Mesendoderm (in vitro differentiated cells): ENCODE results near the gene PYGO2. TPM values are rescaled to one million over a fixed set of nuclear protein-coding genes. Genes with fewer than 3 reads are reported as not detected.
"Not testable (repeated sequence)": the region's sequence is repeated elsewhere in the genome, so short reads cannot be mapped to it uniquely, and the experiment has no call there.

Source experiments
- DNase-seq: peaks from one replicate; pipeline ENCODE4 v3.0.0; 2013
- H2AK5ac ChIP-seq: 2 replicates; pipeline ENCODE4 v1.6.1; 2013; ENCODE audit warnings: low read length, inconsistent platforms
- H2BK120ac ChIP-seq: 2 replicates; pipeline ENCODE4 v1.6.1; 2013; ENCODE audit warnings: low read depth, mild to moderate bottlenecking, low read length, moderate library complexity, mixed read lengths
- H2BK15ac ChIP-seq: replicated peaks from 2 replicates; pipeline ENCODE4 v1.6.1; 2013; ENCODE audit warnings: low read depth, mild to moderate bottlenecking, moderate library complexity
- H2BK5ac ChIP-seq: 2 replicates; pipeline ENCODE4 v1.6.1; 2013; ENCODE audit warnings: low read length, inconsistent platforms
- H3K18ac ChIP-seq: 2 replicates; pipeline ENCODE4 v1.6.1; 2013; ENCODE audit warnings: mild to moderate bottlenecking, low read length, mixed read lengths
- H3K23ac ChIP-seq: one replicate; pipeline ENCODE4 v1.6.1; 2013; ENCODE audit warnings: low read length
- H3K27ac ChIP-seq: 2 replicates; pipeline ENCODE4 v1.5.1; 2013; ENCODE audit warnings: low read depth, mild to moderate bottlenecking, inconsistent platforms, low read length, moderate library complexity
- H3K27me3 ChIP-seq: 2 replicates; pipeline ENCODE4 v1.6.1; 2013; ENCODE audit warnings: low read length, control low read depth, mild to moderate bottlenecking, inconsistent platforms; ENCODE audit not compliant: insufficient read depth, poor library complexity
- H3K36me3 ChIP-seq: 2 replicates; pipeline ENCODE4 v1.6.1; 2013; ENCODE audit warnings: low read length, inconsistent platforms; ENCODE audit not compliant: control insufficient read depth, insufficient read depth
- H3K4ac ChIP-seq: one replicate; pipeline ENCODE4 v1.6.1; 2013; ENCODE audit warnings: low read depth, mild to moderate bottlenecking, low read length, moderate library complexity
- H3K4me1 ChIP-seq: 2 replicates; pipeline ENCODE4 v1.6.1; 2013; ENCODE audit warnings: low read depth, low read length, inconsistent platforms; ENCODE audit not compliant: control insufficient read depth
- H3K4me2 ChIP-seq: 2 replicates; pipeline ENCODE4 v1.6.1; 2013; ENCODE audit warnings: low read length
- H3K4me3 ChIP-seq: 2 replicates; pipeline ENCODE4 v1.5.1; 2013; ENCODE audit warnings: mild to moderate bottlenecking, low read length
- H3K56ac ChIP-seq: one replicate; pipeline ENCODE4 v1.6.1; 2013; ENCODE audit warnings: low read length
- H3K79me1 ChIP-seq: 2 replicates; pipeline ENCODE4 v1.6.1; 2013; ENCODE audit warnings: low read length, inconsistent platforms
- H3K79me2 ChIP-seq: 2 replicates; pipeline ENCODE4 v1.6.1; 2013; ENCODE audit warnings: mild to moderate bottlenecking, low read length; ENCODE audit not compliant: control insufficient read depth, insufficient read depth
- H3K9ac ChIP-seq: 2 replicates; pipeline ENCODE4 v1.6.1; 2013; ENCODE audit warnings: low read length, inconsistent platforms
- H4K5ac ChIP-seq: one replicate; pipeline ENCODE4 v1.6.1; 2013; ENCODE audit warnings: low read length
- H4K8ac ChIP-seq: one replicate; pipeline ENCODE4 v1.6.1; 2013; ENCODE audit warnings: low read depth, mild to moderate bottlenecking, control low read depth, low read length, moderate library complexity
- WGBS: extraction: QIAGEN DNeasy Blood & Tissue Kit; methylation state at CpG from one replicate; pipeline ENCODE4 v1.1.7; 2013; ENCODE audit warnings: low lambda C conversion rate, missing lambda C conversion rate; ENCODE audit not compliant: insufficient coverage; ENCODE audit errors: extremely low coverage; 5-methylcytosine and 5-hydroxymethylcytosine counted together
- small RNA-seq: library from polyadenylated mRNA; stranded (forward); fragments of <200 nt; extraction: miRNeasy Mini kit (QIAGEN cat#:217004); gene quantifications from one replicate; pipeline ENCODE3, GENCODE V24; 2013; ENCODE audit not compliant: insufficient read depth

Gene PYGO2

DNA sequence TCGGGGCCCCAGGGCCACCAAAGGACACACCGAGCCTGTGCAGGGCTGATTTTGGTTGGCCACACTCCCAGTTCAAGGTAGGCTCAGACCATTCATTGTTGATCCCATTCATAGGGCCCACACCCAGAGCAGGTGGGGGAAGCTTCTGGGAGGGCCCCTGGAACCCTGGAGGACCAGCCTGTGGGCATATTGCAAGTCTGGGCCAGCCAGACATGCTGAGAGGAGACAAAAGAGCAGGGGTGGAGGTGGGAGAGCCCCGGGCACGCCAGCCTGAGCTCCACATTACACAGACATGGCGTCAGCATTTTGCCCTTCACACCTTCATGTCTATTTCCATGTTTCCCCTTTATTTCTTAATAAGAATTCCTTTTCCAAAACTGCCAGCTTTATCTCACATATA is 50.7 kb downstream of the PYGO2 start:
- WGBS = no CpG with 5 or more reads among the region's 5 CpGs
- no peak overlapping the region for H3K23ac ChIP-seq
- no peak overlapping the region for H3K18ac ChIP-seq
- no peaks in the 10 kb centered on the region for H3K79me1 ChIP-seq
- no peak overlapping the region for H2AK5ac ChIP-seq
- no peak overlapping the region for H4K5ac ChIP-seq
- no peaks in the 10 kb centered on the region for H3K79me2 ChIP-seq
- H2BK15ac ChIP-seq = no peak overlapping the region
- no peak overlapping the region for H3K56ac ChIP-seq
- no peak overlapping the region for H4K8ac ChIP-seq
- no peaks in the 10 kb centered on the region for H3K36me3 ChIP-seq
- no peaks in the 10 kb centered on the region for H3K27me3 ChIP-seq
- H3K4me2 ChIP-seq = no peak overlapping the region
- H3K9ac ChIP-seq = no peak overlapping the region
- H2BK5ac ChIP-seq = no peak overlapping the region
- no peak overlapping the region for H3K27ac ChIP-seq
- no peak overlapping the region for H2BK120ac ChIP-seq
- no peaks in the 10 kb centered on the region for H3K4me1 ChIP-seq
- DNase-seq = no peak
- H3K4me3 ChIP-seq = no peak overlapping the region
- H3K4ac ChIP-seq = no peak overlapping the region

GRCh38 chr1:154908937-154909336 is 52.6 kb downstream of the PYGO2 start:
- no peak overlapping the region for H2AK5ac ChIP-seq
- H4K5ac ChIP-seq = no peak overlapping the region
- no peak overlapping the region for H3K4ac ChIP-seq
- H3K79me1 ChIP-seq = no peaks in the 10 kb centered on the region
- H3K56ac ChIP-seq = no peak overlapping the region
- no peak overlapping the region for H4K8ac ChIP-seq
- no peak overlapping the region for H2BK5ac ChIP-seq
- no peak overlapping the region for H3K4me3 ChIP-seq
- no peaks in the 10 kb centered on the region for H3K27me3 ChIP-seq
- no peak for DNase-seq
- no peak overlapping the region for H3K18ac ChIP-seq
- no peak overlapping the region for H2BK15ac ChIP-seq
- H3K36me3 ChIP-seq = no peaks in the 10 kb centered on the region
- H3K9ac ChIP-seq = no peak overlapping the region
- no peak overlapping the region for H3K27ac ChIP-seq
- WGBS = no CpG with 5 or more reads among the region's 5 CpGs
- H3K79me2 ChIP-seq = no peaks in the 10 kb centered on the region
- no peak overlapping the region for H3K23ac ChIP-seq
- H3K4me2 ChIP-seq = no peak overlapping the region
- no peak overlapping the region for H2BK120ac ChIP-seq
- H3K4me1 ChIP-seq = no peaks in the 10 kb centered on the region

GRCh38 chr1:154908129-154908528 is 53.5 kb downstream of the PYGO2 start:
- not testable (repeated sequence) for H3K23ac ChIP-seq, H3K56ac ChIP-seq, H3K27ac ChIP-seq, H2BK5ac ChIP-seq, H4K8ac ChIP-seq, H4K5ac ChIP-seq, H3K4ac ChIP-seq, H3K4me1 ChIP-seq, H3K27me3 ChIP-seq, H3K79me1 ChIP-seq, H2AK5ac ChIP-seq, DNase-seq, H2BK120ac ChIP-seq, H3K4me3 ChIP-seq, H3K79me2 ChIP-seq, H2BK15ac ChIP-seq, H3K18ac ChIP-seq, H3K9ac ChIP-seq, H3K36me3 ChIP-seq, H3K4me2 ChIP-seq
- no CpG with 5 or more reads among the region's 3 CpGs for WGBS

Small RNA genes within 50 kb of the gene (small RNA-seq; reads per million reads assigned to genes)
- gene MIR4258 (not detected), gene RF00017 (not detected)
